ENCODE measurements around the gene ATP8A2.

The ATP8A2 gene

GRCh38 chr13:25732111-25732865 is 360.5 kb downstream of the ATP8A2 start:
- no peak for DNase-seq (ENCODE audit: low spot score)

GRCh38 chr13:25733001-25733491 is 361.3 kb downstream of the ATP8A2 start:
- no peak for DNase-seq (ENCODE audit: low spot score)

GRCh38 chr13:25733696-25734435 is 362.1 kb downstream of the ATP8A2 start:
- no peak for DNase-seq (ENCODE audit: low spot score)

DNA sequence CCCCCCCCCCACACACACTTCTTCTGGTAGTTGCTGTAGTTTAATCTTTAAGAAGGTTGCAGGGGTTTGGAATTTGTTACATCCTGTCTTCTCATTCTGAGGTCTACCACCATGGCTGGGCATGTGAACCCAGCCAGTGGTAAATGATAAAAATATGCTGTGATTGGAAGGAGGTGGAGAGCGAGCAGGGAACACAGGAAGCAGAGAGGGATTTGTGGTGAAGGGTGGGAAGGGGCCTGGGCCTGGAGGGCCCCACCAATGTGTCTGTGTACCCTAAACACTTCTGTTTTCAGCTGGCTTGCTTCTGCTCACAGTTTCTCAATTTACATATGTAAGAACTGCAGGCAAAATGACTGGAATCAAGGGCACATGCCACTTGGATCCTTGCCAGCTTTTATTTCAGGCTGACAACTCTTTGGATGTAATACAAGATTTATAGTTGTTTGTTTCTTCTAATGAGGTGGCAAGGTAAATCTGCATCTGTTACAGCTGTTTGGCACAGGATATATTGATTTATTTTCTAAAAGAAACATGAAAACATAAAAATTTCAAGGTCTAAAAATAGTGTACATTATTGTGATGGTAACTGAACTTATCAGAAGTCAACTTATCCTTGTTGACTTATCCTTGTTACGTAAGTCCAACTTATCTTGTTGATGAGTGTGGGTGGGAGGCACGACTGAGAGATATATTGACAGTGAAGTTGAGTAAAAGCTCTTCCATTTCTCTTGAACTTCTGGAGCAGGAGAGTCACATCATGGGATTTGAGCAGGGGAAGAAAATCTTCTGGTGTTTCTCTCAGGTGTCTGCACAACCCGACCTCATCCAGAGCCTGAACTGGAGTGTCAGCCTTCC is 366.8 kb downstream of the ATP8A2 start:
- no peak for DNase-seq (ENCODE audit: low spot score)

DNA sequence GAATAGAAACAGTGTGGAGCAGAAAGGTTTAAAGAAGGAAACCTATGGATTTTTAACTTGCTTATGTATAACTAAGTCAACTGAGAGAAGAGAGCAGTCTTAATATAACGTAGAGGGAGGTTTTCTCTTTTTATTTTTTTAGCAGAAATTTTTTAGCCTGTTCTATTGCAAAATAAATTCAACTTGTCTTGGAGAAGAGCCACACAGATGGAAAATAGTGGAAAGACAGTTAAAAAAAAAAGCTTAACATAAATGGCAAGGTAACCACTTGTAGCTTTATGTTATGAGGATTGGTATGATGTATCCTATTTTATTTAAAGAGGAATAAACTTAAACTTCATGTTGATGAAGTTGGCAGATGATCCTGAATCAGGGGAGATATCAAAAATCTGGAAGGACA is 367.6 kb downstream of the ATP8A2 start:
- no peak for DNase-seq (ENCODE audit: low spot score)

- no peak for DNase-seq (ENCODE audit: low spot score)
Observed at GRCh38 chr13:25741796-25742195, 370.0 kb downstream of the ATP8A2 start.

DNA sequence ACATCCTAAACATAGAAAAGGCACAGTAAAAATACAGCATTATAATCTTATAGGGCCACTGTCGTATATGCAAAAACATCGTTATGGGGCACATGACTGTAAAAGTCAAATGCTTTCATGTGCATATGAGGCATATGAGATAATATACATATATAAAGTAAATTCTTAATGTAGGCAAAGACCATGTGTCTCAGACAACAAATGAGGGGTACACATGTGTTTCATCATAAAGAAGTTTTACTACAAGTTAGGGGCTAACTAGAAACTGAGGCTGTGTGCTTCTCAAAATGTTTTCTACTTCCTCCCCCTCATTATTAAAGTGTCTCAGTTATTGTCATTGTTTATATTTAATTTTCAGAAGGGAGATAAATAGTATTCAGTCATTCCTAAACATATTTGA is 370.4 kb downstream of the ATP8A2 start:
- no peak for DNase-seq (ENCODE audit: low spot score)

DNA sequence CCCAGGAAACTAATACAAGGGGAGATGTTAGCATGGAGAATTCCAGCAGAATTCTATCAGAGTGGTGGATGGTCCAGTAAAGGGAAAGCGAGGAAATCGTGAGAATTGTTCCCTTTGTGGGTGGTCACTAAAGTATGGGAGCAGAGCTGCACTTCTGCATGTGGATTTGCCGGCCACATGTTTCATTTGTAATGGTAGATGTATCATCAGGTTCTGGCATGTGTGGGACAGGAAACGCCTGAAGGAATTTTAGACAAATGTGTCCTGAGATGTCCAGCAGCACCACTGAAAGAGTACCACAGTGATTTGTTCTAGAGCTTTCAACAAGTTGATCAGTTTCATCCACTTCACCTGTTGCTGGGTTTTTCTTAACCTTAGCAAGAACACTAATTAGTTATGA is 371.6 kb downstream of the ATP8A2 start:
- no peak for DNase-seq (ENCODE audit: low spot score)

GRCh38 chr13:25744178-25744577 is 372.4 kb downstream of the ATP8A2 start:
- no peak for DNase-seq (ENCODE audit: low spot score)

DNA sequence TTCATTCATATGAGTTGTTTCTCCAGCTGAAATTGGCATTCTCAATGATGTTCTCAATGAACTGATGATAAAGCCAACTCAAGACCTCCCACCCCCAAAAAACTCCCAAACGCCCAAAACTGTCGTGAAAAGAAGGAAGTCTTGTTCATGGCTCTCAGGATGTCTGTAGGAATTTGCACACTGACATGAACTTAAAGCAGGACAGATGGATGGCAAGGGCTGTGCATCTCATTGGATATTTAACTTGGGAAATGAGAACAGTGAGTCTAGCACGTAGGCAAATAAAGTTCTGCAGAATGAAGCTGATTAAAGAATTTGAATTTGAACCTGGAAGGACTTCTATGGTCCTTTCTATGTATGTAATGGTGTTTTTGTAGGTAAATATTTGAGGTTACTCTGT is 374.4 kb downstream of the ATP8A2 start:
- DNase-seq (ENCODE audit: low spot score) = no peak

DNA sequence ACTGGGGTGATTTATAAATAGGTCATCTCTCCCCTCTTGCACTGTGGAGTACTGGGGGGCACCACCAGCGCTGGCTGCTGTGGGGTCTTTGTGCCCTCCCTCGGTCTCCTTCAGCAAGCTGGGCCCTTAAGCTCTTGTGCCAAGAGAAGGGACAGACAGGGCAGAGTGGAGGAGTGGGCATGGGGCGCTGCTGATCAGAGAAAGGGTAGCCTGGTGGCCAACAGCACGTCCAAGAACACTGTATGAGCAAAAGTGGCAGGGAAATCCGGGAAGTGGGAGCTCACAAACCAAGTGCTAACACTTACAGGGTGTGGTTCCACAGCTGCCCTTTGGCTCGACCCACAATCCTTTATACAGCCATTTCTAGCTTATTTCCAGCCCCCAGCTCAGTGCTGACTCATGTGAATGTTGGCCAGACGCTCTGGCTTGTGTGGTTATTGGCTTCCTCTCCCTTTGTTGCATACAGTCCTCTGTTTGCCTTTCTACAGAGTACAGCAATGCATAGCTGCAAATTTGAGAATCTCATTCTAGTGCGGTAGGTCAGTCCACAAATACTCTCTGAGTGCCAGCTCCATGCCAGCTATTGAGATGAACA is 381.3 kb downstream of the ATP8A2 start:
- DNase-seq (ENCODE audit: low spot score) = no peak

- no peak for DNase-seq (ENCODE audit: low spot score)
Observed at GRCh38 chr13:25753976-25754375, 382.2 kb downstream of the ATP8A2 start.

GRCh38 chr13:25756251-25756650 is 384.5 kb downstream of the ATP8A2 start:
- no peak for DNase-seq (ENCODE audit: low spot score)

GRCh38 chr13:25756912-25757311 is 385.1 kb downstream of the ATP8A2 start:
- DNase-seq (ENCODE audit: low spot score) = no peak

GRCh38 chr13:25761041-25761440 is 389.3 kb downstream of the ATP8A2 start:
- DNase-seq (ENCODE audit: low spot score) = no peak

- no peak for DNase-seq (ENCODE audit: low spot score)
Observed at GRCh38 chr13:25762281-25762680, 390.5 kb downstream of the ATP8A2 start.

GRCh38 chr13:25762795-25763377 is 391.1 kb downstream of the ATP8A2 start:
- DNase-seq (ENCODE audit: low spot score) = no peak

DNA sequence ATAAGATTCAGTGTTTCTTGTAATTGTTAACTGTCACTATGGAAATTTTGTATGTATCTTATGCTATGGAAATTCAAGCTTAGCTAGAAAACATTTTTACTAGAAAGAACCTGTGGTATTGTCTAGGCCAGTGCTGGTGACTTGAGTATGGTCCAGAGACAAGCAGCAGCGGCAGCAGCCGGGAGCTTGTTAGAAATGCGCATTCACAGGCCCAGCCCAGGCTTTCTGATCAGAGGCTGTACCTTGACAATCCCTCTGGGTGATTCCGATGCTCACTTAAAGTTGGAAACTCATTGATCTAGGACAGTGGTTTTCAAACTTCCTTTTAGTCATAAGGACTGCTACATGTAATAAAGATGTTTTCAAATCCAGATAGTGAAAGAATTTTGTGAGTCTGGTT is 392.6 kb downstream of the ATP8A2 start:
- DNase-seq (ENCODE audit: low spot score) = no peak

GRCh38 chr13:25765266-25765665 is 393.5 kb downstream of the ATP8A2 start:
- DNase-seq (ENCODE audit: low spot score) = no peak

- no peak for DNase-seq (ENCODE audit: low spot score)
Observed at GRCh38 chr13:25766576-25766975, 394.8 kb downstream of the ATP8A2 start.

DNA sequence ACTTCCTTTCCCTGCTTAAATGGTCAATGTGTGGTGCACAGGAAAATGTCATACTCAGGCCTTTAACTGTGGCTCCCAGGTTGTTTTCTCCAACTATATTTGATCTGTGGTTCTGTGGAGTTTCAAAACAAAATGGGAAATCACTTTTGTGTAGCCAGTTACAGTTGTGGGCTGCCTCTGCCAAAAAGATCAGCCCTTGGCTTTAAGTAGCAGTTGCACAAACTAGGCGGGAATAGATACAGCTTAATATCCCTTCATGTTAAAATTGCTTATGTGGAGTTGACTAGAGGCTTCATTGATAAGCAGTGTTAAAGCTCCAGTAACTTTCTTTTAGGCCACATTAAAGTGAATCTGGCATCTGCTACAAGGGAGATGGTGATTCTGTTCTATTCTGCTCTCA is 395.2 kb downstream of the ATP8A2 start:
- no peak for DNase-seq (ENCODE audit: low spot score)

DNA sequence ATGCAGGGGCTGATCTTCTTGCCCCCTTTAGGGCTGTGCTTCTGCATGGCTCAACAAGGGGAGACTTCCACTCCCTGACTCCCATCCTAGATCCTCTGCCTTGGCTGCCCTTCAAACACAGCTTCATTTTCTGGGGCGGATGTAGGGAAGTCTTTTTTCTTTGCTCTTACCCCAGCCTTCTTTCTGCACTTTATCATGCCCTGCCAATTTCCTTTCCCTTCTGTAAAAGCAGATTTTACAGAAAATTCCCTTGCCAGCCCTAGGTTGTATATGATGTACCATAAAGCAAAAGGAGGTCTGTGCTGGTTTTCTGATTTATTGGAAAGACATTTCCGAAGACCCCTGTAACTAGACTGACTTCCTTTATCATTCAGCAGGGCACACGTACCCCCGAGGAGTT is 396.6 kb downstream of the ATP8A2 start:
- no peak for DNase-seq (ENCODE audit: low spot score)
